RPMI8226 (cell line): ENCODE measurements around the gene UBAP1L.
"Not testable (repeated sequence)": the region's sequence is repeated elsewhere in the genome, so short reads cannot be mapped to it uniquely, and the experiment has no call there.

Source experiments
- DNase-seq: peaks from one replicate; pipeline ENCODE4 v3.0.0-alpha.2; 2015

Gene UBAP1L

DNA sequence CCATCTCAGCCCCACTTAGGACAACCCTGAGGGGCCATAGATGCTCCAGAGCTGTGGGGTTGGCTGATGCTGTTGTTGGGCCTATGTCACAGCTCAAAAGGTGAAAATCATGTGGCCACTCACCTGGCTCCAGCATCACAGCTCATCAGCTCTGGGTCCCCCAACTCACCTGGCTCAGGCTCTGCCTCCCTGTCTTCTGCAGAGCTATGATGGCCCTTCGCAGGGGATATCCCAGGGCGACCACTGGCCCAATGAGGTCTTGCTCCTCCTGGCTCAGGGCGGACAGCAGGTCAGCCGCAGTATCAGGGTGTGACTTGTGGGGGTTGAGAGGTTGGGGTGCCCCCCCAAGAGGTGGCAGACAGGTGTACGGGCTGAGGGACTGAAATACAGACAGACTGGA, 15.7 kb downstream of the UBAP1L start:
- no peak for DNase-seq

DNA sequence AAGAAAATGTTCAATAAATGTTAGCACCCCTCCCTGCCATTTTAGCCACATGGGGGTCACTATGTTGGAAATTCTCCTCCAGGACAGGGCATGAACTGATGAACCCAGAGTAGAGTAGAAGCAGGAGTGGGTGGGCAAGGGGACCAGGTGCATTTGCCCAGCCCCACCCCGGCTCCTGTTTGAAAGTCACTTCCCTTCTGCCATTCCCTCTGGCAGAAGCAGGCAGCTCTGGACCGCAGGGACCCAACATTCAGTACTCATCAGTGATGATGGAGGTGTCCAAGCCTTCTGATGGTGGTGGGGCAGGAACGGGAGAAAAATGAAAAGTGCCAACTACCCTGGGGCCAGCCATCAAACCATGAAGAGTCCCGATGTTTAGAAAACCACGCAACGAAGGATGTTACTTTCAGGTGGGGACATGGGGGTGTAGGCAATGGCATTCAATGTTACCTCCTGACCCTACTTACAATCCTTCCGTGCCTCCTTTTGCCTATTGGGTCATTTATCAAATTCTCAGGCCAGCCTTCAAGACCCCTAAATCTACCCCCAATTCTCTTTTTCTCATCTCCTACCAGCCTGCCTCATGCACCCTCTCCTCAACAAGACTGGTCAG, 17.2 kb downstream of the UBAP1L start:
- DNase-seq = no peak

DNA sequence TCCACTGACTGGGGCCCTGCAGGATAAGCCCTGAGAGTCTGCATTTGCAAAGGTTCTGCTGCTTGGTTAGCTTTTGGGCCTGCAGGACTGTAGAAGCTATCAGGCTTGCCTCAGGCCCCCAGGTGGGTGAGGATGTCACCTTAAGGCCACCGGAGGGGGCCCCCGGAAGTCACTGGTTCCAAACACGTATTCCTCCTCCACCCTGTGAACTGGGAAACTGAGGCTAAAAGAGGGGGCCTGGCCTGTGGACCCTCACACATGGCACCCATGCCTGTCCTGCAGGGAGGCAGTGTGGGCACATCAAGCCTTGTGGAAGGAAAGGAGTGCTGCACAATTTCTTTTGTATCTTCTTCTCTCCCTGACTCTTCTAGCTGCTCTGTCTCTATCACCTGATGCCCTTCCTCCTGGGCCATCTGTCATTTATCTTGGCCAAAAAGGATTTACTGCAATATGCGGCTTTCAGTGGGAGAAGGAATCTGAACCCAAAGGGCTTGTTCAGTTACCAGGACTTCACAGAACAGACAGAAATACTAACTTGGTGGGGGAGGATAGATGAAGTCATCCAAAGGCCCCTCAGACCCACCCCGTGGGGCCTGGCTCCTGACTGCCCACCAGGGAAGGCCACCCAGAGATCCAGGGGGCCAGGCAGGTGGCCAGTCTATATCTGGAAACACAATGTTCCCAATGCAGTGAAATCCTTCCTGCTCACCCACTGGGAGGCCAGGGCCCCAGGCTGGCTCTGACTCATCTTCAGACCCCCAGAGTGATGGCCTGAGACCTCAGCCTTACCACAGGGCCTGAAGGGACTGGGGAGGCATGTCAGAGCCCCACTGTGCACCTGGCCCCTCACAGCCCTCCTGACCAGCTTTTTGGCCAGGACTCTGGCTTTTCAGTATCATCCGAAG, 18.3 kb downstream of the UBAP1L start:
- no peak for DNase-seq

DNA sequence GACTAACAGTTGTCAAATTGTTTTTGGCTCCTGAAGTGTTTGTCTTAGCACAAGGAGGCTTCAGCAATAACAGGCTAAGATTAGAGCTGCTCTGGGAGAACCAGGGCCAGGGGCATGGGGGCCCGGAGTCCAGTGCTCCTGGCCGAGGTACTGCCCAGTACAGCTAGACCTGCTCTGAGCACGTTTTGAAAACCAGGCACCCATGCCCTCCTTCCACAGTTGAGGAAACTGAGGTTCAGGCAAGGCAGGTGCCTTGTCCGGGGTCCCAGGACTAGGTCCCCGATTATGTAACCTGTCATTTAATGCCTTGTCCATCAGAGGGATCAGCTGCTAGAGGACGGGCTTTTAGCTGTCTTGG, 19.3 kb downstream of the UBAP1L start:
- DNase-seq = no peak

DNA sequence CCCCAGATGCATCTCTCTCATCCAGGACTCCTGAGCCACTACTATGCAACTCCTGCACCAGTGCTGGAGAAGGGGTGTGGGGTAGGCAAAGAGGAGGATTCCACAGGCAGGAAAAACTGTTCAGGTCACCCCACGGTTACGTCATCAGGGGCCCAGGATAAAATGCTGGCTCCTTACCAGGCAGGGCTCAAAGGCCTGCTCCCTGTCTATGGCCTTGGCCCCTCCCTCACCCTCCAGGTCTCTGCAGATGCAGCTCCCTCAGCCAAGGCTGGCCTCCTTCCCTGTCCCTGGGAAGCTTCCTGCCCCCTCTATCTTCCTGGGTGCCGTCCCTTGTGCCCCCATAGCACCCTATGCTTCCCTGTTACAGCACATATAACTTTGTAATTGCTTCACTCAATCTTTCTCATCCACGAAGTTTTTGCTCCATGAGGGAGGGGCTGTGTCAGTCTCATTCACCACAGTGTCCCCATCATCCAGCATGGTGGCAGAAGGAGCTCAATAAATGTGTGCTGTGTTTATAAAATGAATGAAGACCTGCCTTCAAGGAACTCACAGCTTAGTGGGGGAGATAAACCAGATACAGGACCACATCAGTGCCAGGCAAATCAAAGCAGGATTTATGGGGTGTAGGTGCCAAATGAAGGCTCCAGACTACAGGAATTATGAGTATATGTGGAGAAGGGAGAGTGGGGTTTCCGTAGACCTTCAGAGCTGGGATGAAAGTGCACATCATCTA, 19.8 kb downstream of the UBAP1L start:
- DNase-seq = no peak

DNA sequence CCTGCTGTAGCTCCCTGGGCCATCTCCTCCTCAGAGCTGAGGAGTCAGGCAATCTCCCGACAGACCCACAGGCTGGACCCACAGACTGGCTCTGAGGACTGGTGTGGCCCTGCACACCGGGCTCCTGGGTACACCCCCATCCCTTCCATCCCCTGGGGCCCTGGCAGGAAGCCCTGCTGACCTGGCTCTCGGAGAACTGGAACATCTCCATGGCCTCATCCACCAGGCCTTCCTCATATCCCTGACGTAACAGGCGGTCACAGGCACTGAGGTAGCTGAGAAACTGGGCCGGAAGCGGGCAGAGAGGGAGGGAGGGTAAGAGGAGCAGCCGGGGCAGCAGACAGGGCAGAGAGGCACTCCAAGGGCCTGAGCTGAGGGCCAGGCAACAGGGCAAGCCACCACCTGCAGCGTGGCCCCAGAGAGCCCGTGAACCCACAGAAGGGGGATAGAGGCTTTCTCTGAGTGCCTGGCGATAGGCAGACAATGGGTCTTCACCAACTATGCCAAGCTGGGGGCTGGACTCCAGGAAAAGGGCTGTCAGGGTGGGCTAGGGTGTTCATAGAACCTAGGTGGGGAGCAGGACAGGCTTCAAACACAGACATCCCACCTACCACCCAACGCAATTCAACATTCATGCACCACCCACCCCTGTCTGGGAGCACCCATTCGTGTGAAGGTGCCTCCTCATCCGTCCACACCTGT, 20.6 kb downstream of the UBAP1L start:
- no peak for DNase-seq

DNA sequence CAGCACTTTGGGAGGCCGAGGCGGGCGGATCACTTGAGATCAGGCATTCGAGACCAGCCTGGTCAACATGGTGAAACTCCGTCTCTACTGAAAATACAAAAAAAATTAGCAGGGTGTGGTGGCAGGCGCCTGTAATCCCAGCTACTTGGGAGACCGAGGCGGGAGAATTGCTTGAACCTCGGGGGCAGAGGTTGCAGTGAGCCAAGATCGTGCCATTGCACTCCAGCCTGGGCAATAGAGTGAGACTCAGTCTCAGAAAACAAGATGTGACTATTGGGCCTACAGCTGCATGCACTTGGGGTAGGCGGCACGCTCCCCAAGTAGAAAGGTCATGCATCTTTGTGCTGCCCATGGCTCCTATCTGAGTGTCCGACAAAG, 21.2 kb downstream of the UBAP1L start:
- not testable (repeated sequence) for DNase-seq

DNA sequence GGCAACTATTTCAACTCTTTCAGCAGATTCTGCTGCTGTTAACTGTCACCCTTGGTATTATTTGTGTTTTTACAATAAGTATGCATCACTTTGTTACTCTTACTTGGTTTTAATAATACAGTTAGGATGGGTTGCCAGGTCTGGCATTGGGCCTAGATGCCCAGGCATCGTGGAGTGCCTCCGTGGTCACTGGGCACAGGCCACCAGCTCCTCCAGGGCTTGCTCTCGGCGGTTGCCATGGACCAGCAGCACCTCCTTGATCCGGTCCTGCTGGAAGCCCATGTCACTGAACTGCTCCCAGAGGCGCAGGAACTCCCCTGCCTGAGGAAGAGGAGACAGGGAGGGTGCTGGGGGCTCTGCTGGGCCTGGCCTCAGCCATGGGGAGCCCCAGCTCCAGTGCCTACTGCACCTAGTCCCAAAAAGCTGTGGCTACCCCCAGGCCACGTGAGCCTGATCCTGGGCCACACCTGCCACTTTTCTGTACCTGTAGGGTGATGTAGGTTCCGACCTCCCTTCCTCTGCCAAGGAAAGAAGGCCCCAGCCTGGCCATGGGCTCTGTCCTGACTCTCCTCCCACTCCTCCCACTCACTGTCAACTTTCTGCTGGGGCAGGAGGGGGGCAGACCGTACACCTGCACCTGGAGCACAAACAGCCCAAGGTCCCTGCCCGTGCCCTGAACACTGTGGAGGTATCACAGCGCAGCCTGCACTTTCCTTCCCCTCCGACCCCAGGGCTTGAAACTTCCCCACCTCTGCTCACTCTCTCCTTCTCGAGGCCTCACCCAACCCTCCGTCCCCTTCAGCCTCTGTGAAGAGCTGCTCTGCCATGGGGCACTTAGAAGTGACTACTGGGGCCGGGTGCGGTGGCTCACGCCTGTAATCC, 21.8 kb downstream of the UBAP1L start:
- DNase-seq = no peak

DNA sequence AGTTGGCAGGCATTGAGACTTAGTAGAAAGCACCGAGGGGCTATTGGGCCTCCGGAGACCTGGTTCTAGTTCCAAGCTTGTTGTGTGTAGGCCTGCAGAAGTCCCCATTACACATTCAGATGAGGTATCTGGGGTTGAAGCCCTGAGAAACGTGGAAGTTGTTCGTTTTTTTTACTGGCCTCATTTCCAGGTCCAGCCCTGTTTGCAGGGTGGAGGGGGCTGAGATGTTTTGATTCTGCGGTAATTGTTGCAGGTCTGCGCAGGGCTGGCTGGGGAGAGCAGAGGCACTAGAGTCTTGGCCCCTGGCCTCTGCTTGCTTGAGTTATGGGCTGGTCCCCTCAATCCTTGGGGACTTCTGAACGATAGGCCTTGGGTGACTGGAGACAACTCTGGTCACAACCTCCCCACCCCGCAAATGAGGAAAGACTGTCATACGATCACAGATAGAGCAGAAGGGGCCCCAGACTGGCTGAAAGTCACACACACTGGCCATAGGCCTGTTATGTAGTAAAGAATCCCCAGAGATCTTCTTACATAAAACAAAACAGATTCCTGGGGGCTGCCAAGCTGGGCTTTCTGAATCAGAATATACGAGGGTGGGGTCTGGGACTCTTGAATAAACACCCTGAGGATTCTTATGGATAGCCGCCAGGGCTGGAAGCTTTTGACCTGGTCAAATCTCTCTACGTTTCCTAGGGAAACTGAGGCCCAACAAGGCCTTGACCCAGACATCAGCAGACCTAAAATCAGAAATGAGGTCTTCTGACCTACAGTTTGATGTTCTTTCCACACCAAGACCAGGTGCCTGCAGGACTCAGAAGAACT, 22.8 kb downstream of the UBAP1L start:
- no peak for DNase-seq

DNA sequence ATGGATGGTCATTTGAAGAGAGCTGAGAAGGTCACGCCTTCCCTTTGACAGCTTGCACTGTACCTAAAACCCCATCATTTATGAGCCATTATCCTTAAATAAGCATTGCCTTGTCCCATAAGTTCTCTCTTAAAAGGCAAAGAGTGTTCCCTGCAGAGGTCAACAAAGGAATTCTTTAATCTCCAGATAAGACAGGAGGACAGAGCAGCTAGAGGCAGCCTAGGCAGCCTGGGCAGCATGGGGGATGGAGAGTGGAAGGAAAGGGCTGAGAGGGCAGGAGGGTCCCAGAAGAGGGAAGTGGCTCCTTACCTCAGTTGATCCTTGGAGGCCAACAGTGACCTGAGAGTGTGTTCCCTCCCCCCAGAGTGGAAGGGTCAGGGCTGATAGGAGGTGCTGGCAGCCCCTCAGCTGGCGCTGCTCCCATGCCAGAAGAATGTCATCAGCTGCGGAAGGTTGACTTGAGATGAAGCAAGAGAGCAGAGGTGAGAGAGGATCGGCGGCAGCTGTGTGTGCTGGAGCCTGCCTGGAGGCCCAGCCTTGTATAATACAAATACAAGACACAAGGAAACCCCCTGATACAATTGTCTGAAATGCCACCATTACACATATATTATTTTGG, 25.7 kb downstream of the UBAP1L start:
- DNase-seq = no peak

DNA sequence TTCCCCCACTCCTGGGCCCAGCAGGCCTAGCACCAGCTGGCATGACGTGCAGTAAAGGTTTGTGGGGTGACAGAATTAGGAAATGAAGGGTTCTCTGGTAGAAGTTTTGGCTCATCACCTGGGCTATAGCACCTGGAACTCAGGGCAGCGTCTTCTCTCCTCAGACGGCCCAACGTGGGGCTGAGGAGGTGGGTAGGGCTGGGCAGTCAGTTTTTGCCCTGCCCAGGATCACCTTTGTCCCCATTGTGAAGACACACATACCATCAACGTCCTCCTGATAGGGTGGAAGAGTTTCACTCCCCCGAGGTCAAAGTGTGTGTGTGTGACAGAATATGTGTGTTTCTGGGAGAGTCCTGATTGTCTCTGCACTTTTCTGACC, 26.4 kb downstream of the UBAP1L start:
- DNase-seq = no peak

DNA sequence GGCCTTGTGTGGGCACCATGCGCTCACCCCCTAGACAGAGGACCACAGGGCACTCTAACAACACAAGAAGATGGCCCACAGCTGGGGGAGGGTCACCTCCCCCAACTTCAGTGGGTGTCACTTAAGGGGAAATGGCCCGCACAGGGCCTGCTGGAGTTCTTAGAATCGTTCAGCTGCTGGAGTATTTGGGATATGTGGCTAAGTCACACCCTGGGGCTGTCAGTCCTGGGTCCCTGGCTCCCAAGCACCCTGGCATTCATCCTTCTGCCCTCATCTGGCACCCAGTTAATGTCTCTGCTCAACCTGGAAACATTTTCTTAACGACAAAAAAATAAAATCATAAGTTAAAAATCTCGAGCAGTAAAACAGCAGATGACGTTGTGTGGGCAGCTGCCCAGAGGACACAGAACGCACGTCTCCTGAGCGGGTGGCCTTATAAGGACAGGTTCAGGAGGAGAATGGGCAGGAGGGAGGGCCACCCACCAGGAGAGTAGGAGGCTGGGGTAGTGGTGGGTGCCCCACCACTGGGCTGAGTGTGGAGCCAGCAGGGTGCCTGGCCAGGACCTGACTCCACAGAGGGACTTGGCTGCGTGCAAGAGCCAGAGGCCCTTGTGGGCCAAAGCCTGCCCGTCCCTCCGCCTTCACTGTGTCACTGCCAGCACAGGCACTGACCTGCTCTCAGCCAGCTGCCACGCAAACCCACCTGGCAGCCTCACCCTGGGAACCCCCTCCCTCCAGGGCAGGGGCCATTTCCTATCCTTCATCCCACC, 26.9 kb downstream of the UBAP1L start:
- DNase-seq = peak; percentile 24

DNA sequence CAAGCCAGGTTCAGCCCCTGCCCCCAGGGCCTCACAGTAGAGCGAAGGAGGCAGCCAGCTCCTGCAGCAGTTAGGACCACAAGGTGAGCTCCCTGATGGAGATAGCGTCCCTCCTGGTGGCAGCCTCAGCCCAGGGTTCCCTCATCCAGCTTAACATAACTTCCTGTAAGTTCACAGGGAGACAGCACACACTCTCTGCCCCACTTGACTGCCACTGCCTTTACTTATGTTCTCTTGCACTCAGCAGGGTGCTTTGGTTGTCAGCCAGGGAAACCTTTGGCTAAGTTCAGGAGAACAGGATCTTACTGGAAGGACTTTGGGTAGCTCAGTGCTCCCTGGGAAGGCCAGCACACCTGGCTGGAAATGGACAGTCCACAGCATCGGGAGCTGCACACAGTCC, 27.6 kb downstream of the UBAP1L start:
- no peak for DNase-seq

DNA sequence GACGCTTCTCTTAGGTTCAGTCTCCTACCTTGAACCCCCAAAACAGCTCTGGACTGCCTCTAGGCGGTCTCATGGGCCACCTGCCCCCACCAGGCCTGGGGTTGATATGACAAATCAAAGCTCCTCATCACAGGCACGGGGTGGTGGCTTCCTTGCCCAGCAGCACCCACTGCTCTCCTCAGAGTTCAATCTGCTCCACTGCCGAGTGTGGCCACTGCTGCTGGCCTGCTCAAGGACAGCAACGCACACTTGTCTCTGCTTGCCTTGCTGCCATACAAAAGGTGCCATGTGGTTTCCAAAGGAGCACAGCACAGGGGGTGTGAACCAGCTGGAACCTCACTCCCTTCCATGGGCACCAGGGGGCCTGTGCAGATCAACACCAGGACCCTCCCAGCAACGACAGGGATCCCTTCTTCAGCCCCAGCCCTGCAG, 28.3 kb downstream of the UBAP1L start:
- peak; percentile 26 for DNase-seq

DNA sequence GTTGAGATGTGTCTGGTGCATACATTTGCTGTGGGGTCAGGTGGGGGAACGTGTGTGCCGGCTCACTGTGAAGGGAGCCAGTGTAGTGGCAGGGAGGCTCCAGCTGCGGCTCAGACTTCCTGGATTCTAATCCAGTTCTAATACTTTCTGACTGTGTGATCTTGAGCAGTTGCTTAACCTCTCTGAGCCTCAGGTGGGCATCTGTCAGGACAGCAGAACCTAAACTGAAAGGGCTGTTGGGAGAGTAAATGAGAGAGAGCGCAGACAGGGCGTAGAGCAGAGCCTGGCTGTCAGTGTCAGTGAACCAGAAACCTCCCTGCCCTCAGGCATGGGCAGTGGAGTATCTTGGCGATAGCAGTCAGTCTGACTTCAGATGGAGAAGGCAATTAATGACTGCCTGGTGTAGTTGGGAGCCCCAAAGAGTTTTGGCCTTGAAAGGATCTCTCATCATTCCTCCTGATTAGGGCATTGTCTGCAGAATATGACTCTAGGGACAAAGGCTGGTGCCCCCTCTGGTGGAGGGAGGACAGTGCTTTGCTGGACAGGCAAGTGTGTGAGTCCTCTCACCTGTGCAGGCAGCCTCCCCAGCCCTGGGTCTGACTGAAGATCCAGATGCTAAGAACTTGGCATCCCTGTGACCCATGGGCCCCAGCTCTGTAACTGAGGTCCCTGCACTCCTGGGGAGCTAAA, 28.9 kb downstream of the UBAP1L start:
- peak; percentile 75 for DNase-seq

DNA sequence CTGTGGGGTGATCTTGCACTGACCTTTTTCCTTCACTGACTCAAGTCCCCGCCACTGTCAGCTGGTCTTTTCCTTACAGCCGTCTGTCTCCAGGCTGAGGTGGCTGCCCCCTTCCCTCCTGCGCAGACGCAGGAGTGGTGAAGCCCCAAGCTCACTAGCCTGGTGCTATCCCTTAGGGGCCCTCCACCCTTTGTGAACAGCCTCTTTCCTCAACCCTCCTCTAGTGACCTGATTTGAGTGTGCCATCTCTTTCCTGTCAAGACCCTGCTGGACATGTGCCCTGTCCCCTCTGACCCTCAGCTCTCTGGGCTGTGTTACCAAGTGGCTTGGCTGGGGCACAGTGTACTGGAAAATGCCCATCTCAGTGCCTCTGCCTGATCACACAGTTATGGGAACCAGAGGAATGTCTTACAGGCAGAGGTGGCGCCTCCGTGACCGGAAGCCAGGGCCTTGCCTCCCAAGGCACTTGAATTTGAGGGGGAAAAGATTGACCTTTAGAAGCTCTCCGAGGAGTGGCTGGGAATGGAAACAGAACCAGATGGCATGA, 29.7 kb downstream of the UBAP1L start:
- no peak for DNase-seq

DNA sequence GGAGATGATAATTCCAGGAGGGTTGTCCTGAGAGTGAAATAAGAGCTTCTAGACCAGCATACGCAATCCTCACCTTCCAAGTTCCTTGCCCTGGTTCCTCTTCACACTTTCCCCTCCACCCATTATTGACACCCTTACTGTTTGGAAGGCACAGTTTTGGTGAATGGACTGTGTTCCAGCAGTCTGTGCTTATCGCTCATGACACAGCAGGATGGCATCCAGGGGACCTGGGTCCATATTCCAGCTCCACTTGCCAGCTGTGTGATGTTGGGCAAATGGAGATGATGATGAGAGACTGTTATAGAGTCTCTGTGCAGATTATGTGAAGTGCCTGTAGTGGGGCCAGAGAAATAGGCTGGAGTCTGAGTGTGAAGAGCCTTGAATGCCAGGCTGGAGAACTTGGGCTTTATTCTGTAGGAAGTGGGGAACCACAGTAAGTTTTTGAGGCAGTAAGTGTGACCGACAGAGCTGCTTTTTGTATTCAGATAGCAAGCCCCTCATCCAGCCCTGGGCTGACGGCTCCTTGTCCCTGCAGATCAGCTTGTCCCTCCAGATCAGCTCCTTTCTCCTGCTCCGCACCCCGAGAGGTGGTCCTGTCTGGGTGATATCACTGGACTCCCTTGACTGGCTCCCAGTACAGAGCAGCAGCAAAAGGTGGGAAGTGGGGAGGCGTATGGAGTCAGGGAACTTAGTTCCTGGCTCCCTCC, 30.3 kb downstream of the UBAP1L start:
- no peak for DNase-seq

DNA sequence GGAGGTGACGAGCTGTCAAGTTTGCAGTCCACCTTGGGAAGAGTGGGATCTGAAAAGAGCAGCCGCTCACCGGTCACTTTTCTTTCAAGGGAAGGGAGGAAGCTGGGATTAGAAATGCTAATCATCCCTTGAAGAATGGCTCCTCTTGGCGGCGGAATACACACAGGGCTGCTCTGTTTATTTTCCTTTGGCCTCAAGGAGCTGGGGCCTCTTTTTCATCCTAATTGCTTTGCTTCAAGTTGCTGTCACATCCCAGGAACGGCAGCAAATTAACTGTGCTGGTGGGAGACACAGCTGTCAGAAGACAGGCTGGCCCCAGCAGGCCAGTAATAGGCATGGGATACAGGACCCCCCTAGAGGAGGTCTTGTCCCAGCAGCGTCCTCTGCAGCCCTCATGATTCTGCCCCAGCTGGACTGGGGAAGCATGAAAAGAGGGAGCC, 31.7 kb downstream of the UBAP1L start:
- no peak for DNase-seq
